Measurements from ENCODE around the gene GALNT9.

The GALNT9 gene

GRCh38 chr12:132259364-132259871 is 70.0 kb downstream of the GALNT9 start:
- peaks cover 10% of the 10 kb centered on the region for H3K27me3 ChIP-seq (ENCODE audit: insufficient read depth, poor library complexity, severe bottlenecking)
- no peaks in the 10 kb centered on the region for H3K9me3 ChIP-seq (ENCODE audit: severe bottlenecking)
- ATAC-seq (ENCODE audit: low read depth) (no peak), DNase-seq (ENCODE audit: low spot score) (no peak)
- no peak overlapping the region for H3K27ac ChIP-seq (ENCODE audit: poor library complexity, severe bottlenecking)
- TF ChIP-seq, protein P1, sequence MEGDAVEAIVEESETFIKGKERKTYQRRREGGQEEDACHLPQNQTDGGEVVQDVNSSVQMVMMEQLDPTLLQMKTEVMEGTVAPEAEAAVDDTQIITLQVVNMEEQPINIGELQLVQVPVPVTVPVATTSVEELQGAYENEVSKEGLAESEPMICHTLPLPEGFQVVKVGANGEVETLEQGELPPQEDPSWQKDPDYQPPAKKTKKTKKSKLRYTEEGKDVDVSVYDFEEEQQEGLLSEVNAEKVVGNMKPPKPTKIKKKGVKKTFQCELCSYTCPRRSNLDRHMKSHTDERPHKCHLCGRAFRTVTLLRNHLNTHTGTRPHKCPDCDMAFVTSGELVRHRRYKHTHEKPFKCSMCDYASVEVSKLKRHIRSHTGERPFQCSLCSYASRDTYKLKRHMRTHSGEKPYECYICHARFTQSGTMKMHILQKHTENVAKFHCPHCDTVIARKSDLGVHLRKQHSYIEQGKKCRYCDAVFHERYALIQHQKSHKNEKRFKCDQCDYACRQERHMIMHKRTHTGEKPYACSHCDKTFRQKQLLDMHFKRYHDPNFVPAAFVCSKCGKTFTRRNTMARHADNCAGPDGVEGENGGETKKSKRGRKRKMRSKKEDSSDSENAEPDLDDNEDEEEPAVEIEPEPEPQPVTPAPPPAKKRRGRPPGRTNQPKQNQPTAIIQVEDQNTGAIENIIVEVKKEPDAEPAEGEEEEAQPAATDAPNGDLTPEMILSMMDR (IDR thresholded peaks at IDR 0.05; ENCODE audit: poor library complexity, severe bottlenecking): no peak
- H3K4me1 ChIP-seq (ENCODE audit: insufficient read depth, poor library complexity, severe bottlenecking): no peaks in the 10 kb centered on the region
- H3K4me3 ChIP-seq (ENCODE audit: severe bottlenecking): no peak overlapping the region
- no peaks in the 10 kb centered on the region for H3K36me3 ChIP-seq (ENCODE audit: low read depth)

DNA sequence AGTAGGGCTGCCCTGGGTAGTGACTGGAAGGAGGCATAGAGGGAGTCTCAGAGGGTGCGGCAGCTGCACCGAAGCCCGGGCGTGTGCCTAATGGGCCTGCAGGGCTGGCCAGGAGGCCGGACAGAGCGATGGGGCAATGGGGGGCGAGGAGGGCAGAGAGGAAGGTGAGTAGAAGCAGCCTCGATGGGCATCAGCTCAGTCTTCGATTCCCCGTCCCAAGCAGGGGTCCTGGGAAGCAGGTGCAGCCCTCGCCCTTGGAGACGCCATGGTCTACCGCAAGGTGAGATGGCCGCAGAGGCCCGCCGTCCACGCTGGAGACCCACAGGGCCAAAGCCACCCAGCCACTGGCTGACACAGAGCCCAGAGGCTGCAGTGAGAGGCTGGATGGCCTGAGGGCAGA is 70.8 kb downstream of the GALNT9 start:
- no peaks in the 10 kb centered on the region for H3K4me1 ChIP-seq (ENCODE audit: insufficient read depth, poor library complexity, severe bottlenecking)
- no peak for DNase-seq (ENCODE audit: low spot score)
- no peak overlapping the region for H3K4me3 ChIP-seq (ENCODE audit: severe bottlenecking)
- TF ChIP-seq, protein P1 (IDR thresholded peaks at IDR 0.05; ENCODE audit: poor library complexity, severe bottlenecking): no peak
- H3K27ac ChIP-seq (ENCODE audit: poor library complexity, severe bottlenecking): no peak overlapping the region
- no peaks in the 10 kb centered on the region for H3K9me3 ChIP-seq (ENCODE audit: severe bottlenecking)
- ATAC-seq (ENCODE audit: low read depth): no peak
- peaks cover 12% of the 10 kb centered on the region for H3K27me3 ChIP-seq (ENCODE audit: insufficient read depth, poor library complexity, severe bottlenecking)
- no peaks in the 10 kb centered on the region for H3K36me3 ChIP-seq (ENCODE audit: low read depth)

DNA sequence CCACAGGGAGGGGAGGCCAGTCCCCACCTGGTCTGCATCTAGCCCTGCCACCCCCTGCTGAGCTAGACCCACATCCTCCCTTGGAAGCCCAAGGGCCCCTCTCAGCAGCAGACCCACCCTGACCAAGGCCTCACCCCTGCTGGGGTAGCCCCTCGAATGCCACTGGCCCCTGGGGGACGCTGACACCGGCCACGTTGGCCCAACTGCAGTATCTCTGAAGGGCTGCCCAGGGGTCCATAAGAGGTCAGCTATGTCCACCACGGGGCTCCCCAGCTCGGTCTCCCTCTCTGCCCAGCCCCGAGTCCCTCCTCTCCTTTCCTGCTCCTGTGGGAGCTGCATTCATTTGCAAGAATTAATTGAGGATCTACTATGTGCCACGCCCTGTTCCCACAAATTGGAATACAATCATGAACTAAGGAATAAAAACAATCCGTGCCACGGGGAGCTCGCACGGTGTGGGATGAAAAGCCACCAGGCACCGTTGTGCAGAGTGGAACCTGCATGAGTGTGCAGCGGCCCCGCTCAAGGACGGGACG is 71.4 kb downstream of the GALNT9 start:
- no peak overlapping the region for H3K4me3 ChIP-seq (ENCODE audit: severe bottlenecking)
- H3K9me3 ChIP-seq (ENCODE audit: severe bottlenecking): no peaks in the 10 kb centered on the region
- peaks cover 12% of the 10 kb centered on the region for H3K27me3 ChIP-seq (ENCODE audit: insufficient read depth, poor library complexity, severe bottlenecking)
- no peak for ATAC-seq (ENCODE audit: low read depth)
- no peak for DNase-seq (ENCODE audit: low spot score)
- TF ChIP-seq, protein P1 (IDR thresholded peaks at IDR 0.05; ENCODE audit: poor library complexity, severe bottlenecking): no peak
- H3K27ac ChIP-seq (ENCODE audit: poor library complexity, severe bottlenecking): no peak overlapping the region
- no peaks in the 10 kb centered on the region for H3K36me3 ChIP-seq (ENCODE audit: low read depth)
- no peaks in the 10 kb centered on the region for H3K4me1 ChIP-seq (ENCODE audit: insufficient read depth, poor library complexity, severe bottlenecking)

GRCh38 chr12:132257206-132257954 is 72.0 kb downstream of the GALNT9 start:
- Histone ChIP-seq H3K27me3 (ENCODE audit: insufficient read depth, poor library complexity, severe bottlenecking) (peaks cover 12% of the 10 kb centered on the region), H3K4me3 (ENCODE audit: severe bottlenecking) (no peak overlapping the region), H3K4me1 (ENCODE audit: insufficient read depth, poor library complexity, severe bottlenecking) (no peaks in the 10 kb centered on the region), H3K9me3 (ENCODE audit: severe bottlenecking) (no peaks in the 10 kb centered on the region), H3K36me3 (ENCODE audit: low read depth) (no peaks in the 10 kb centered on the region), H3K27ac (ENCODE audit: poor library complexity, severe bottlenecking) (no peak overlapping the region)
- DNase-seq (ENCODE audit: low spot score): no peak
- ATAC-seq (ENCODE audit: low read depth): no peak
- TF ChIP-seq, protein P1 (IDR thresholded peaks at IDR 0.05; ENCODE audit: poor library complexity, severe bottlenecking): no peak

DNA sequence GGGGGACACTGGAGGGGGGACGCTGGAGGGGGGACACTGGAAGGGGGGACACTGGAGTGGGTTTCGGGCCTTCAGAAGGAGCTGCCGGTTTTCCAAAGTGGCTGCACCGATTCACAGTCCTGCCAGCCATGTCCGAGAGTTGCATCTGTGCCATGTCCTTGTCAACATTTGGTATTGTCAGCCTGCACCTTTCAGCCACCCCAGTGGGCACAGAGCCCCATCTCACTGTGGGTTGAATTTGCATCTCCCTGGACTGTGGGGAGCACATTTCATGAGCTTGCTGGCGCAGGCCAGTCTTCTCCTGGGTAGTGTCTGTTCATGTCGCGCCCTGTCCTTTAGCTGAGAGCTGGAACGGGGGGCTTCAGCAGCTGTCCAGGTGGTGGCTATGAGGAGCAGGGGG is 72.7 kb downstream of the GALNT9 start:
- TF ChIP-seq, protein P1 (IDR thresholded peaks at IDR 0.05; ENCODE audit: poor library complexity, severe bottlenecking): no peak
- Histone ChIP-seq H3K27me3 (ENCODE audit: insufficient read depth, poor library complexity, severe bottlenecking) (peaks cover 12% of the 10 kb centered on the region), H3K4me3 (ENCODE audit: severe bottlenecking) (no peak overlapping the region), H3K9me3 (ENCODE audit: severe bottlenecking) (no peaks in the 10 kb centered on the region), H3K4me1 (ENCODE audit: insufficient read depth, poor library complexity, severe bottlenecking) (no peaks in the 10 kb centered on the region), H3K27ac (ENCODE audit: poor library complexity, severe bottlenecking) (no peak overlapping the region), H3K36me3 (ENCODE audit: low read depth) (no peaks in the 10 kb centered on the region)
- no peak for ATAC-seq (ENCODE audit: low read depth)
- no peak for DNase-seq (ENCODE audit: low spot score)
